Stimulated activated naive CD8-positive, alpha-beta T cell treated with anti-CD3 and anti-CD28 coated beads, Interleukin-15, Interleukin-2, amounts not matched to agents 100 ng/mL and 50 ng/mL, for 24 hours (primary cell): Measurements from ENCODE around the gene CYB5A.
"Not testable (repeated sequence)": the region's sequence is repeated elsewhere in the genome, so short reads cannot be mapped to it uniquely, and the experiment has no call there.

Experiments used
- H3K27ac Mint-ChIP-seq: one replicate; pipeline ENCODE4 v1.8.0; 2021; ENCODE audit warnings: mild to moderate bottlenecking, mixed read lengths
- H3K27me3 Mint-ChIP-seq: one replicate; pipeline ENCODE4 v1.8.0; 2021; ENCODE audit warnings: mixed read lengths
- H3K36me3 Mint-ChIP-seq: one replicate; pipeline ENCODE4 v1.8.0; 2021; ENCODE audit warnings: low read depth, mixed read lengths
- H3K4me1 Mint-ChIP-seq: one replicate; pipeline ENCODE4 v1.8.0; 2021; ENCODE audit warnings: low read depth, mixed read lengths
- H3K4me3 Mint-ChIP-seq: one replicate; pipeline ENCODE4 v1.8.0; 2021; ENCODE audit warnings: mild to moderate bottlenecking, mixed read lengths
- H3K9me3 Mint-ChIP-seq: one replicate; pipeline ENCODE4 v1.8.0; 2021; ENCODE audit warnings: mixed read lengths

Gene CYB5A

GRCh38 chr18:74286856-74287255, 4.9 kb downstream of the CYB5A start:
- H3K4me1 Mint-ChIP-seq = peaks cover 35% of the 10 kb centered on the region
- H3K9me3 Mint-ChIP-seq = no peaks in the 10 kb centered on the region
- no peaks in the 10 kb centered on the region for H3K27me3 Mint-ChIP-seq
- H3K36me3 Mint-ChIP-seq = peaks cover 10% of the 10 kb centered on the region
- no peak overlapping the region for H3K4me3 Mint-ChIP-seq
- no peak overlapping the region for H3K27ac Mint-ChIP-seq

GRCh38 chr18:74286106-74286855, 5.5 kb downstream of the CYB5A start:
- no peak overlapping the region for H3K27ac Mint-ChIP-seq
- no peak overlapping the region for H3K4me3 Mint-ChIP-seq
- H3K27me3 Mint-ChIP-seq = no peaks in the 10 kb centered on the region
- H3K9me3 Mint-ChIP-seq = no peaks in the 10 kb centered on the region
- peaks cover 37% of the 10 kb centered on the region for H3K4me1 Mint-ChIP-seq
- H3K36me3 Mint-ChIP-seq = peaks cover 13% of the 10 kb centered on the region

- H3K27me3 Mint-ChIP-seq, H3K27ac Mint-ChIP-seq, H3K4me3 Mint-ChIP-seq, H3K9me3 Mint-ChIP-seq: not testable (repeated sequence)
- peaks cover 38% of the 10 kb centered on the region for H3K4me1 Mint-ChIP-seq
- peaks cover 14% of the 10 kb centered on the region for H3K36me3 Mint-ChIP-seq
These were observed 6.2 kb downstream of the CYB5A start for GRCh38 chr18:74285583-74285982.

DNA sequence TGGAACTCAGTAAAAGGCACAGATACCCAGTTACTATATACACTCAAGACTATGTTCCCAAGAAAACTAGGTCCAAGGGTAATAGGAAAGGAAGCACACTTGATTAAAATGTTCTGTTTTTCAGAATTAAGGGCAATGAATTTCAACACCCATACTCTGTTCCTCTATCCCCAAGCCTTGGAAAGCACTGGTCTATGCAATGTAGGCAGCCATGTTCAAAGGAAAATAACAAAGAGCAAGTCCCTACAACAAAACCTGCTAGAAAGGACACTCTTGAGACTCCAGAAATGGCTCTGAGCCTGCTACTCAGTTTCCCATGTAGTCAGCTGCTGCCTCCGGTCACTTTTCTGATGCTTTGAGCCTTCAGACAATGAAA, 6.8 kb downstream of the CYB5A start:
- Mint-ChIP-seq H3K27me3 (no peaks in the 10 kb centered on the region), H3K36me3 (peaks cover 14% of the 10 kb centered on the region), H3K27ac (no peak overlapping the region), H3K4me3 (no peak overlapping the region), H3K4me1 (peaks cover 38% of the 10 kb centered on the region), H3K9me3 (no peaks in the 10 kb centered on the region)

GRCh38 chr18:74284191-74284979, 7.4 kb downstream of the CYB5A start:
- Mint-ChIP-seq H3K36me3 (peaks cover 14% of the 10 kb centered on the region), H3K27me3 (no peaks in the 10 kb centered on the region), H3K4me1 (peaks cover 38% of the 10 kb centered on the region), H3K9me3 (no peaks in the 10 kb centered on the region), H3K27ac (no peak overlapping the region), H3K4me3 (no peak overlapping the region)

- H3K4me3 Mint-ChIP-seq = no peak overlapping the region
- no peaks in the 10 kb centered on the region for H3K9me3 Mint-ChIP-seq
- H3K36me3 Mint-ChIP-seq = peaks cover 10% of the 10 kb centered on the region
- peaks cover 38% of the 10 kb centered on the region for H3K4me1 Mint-ChIP-seq
- no peaks in the 10 kb centered on the region for H3K27me3 Mint-ChIP-seq
- no peak overlapping the region for H3K27ac Mint-ChIP-seq
These were observed 8.1 kb downstream of the CYB5A start for GRCh38 chr18:74283646-74284045.

DNA sequence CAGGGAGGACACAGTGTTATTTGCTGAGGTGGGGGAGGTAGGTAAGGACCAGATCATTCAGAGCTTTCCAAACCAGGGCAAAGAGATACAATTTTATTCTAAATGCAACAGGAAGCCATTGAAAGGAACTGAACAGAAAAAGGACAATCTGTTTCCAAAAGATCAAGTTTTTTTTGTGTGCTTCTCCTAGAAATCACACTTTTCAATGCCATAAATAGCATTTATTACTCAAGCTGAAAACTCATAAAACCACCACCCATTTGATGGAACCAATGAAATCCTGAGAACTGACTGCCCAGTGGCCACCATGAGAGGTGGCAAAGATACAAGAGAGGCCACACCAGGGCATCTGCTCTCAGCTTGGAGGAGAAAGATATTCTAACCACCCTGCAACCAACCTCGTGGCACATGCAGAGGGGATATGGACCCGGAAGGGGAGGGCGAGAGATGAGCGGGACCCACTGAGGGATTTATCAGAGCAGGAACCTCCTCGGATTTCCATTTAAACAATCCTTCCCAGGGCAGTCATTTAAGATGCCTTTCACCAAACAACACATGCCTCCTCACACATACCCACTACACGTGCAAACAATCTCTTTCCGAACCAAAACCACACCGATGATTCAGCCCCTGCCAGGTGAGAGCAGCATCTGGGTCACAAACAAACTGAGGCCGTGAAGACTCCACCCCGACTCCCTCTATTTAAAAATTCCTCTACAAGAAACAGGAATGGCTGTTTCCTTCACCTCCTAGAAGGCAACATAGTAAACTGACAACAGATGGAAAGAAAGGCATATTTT, 8.8 kb downstream of the CYB5A start:
- peaks cover 10% of the 10 kb centered on the region for H3K36me3 Mint-ChIP-seq
- H3K4me1 Mint-ChIP-seq = peaks cover 32% of the 10 kb centered on the region
- H3K4me3 Mint-ChIP-seq = no peak overlapping the region
- no peaks in the 10 kb centered on the region for H3K9me3 Mint-ChIP-seq
- peak overlapping the region; percentile 47 for H3K27ac Mint-ChIP-seq
- no peaks in the 10 kb centered on the region for H3K27me3 Mint-ChIP-seq

DNA sequence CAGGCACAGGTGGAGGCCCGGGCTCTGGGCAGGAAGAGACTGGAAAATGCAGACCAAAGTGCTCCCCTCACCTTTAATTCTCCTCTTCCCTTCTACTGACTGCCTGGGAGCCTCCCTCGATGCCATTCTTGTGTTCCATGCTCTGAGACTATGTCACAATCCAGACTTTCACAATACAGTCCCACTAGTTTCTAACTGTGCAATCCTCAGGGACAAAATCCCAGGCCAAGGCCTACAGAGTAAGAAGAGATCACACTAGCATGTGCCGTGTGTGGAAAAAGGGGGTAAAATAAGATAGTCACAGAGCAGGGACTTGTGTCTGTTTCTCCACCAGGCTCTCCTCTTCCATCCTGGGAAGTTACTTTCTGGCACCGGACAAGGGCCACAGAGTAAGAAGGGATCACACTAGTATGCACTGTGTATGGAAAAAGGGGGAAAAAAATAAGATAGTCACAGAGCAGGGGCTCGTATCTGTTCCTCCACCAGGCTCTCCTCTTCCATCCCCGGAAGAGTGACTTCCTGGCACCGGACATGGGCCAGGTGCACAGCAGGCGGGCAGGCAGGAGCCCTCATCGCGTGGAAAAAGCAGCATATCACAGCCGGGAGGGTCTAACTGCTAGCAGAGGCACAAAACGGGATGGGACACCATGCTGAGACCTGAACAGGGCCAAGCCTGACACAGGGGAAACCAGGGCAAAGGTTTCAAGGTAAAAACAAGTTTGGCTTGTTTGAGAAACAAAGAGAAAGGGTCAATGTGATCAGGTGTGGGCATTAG, 9.6 kb downstream of the CYB5A start:
- Mint-ChIP-seq H3K4me3 (no peak overlapping the region), H3K4me1 (peaks cover 27% of the 10 kb centered on the region), H3K27ac (peak overlapping the region; percentile 47), H3K27me3 (no peaks in the 10 kb centered on the region), H3K36me3 (peaks cover 10% of the 10 kb centered on the region), H3K9me3 (no peaks in the 10 kb centered on the region)

- H3K36me3 Mint-ChIP-seq = peaks cover 10% of the 10 kb centered on the region
- no peaks in the 10 kb centered on the region for H3K9me3 Mint-ChIP-seq
- H3K4me1 Mint-ChIP-seq = peaks cover 27% of the 10 kb centered on the region
- H3K4me3 Mint-ChIP-seq = no peak overlapping the region
- peak overlapping the region; percentile 24 for H3K27ac Mint-ChIP-seq
- H3K27me3 Mint-ChIP-seq = no peaks in the 10 kb centered on the region
These were observed 10.5 kb downstream of the CYB5A start for GRCh38 chr18:74281011-74281979.

DNA sequence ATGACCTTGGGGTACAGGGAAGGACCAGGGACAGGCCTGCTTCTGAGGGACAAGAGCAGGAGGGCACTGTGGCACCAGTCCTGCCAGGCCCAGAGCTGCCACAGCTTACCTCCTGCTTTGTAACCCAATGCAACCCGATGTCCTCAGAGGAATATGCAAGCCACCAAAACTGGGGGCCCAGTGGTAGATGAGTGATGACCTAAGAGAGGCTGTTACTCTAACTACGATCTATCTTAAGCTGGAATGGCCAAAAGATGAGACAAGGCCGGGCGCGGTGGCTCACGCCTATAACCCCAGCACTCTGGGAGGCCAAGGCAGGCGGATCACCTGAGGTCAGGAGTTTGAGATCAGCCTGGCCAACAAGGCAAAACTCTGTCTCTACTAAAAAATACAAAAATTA, 12.8 kb downstream of the CYB5A start:
- H3K4me3 Mint-ChIP-seq = no peak overlapping the region
- H3K27me3 Mint-ChIP-seq = no peaks in the 10 kb centered on the region
- H3K9me3 Mint-ChIP-seq = no peaks in the 10 kb centered on the region
- H3K36me3 Mint-ChIP-seq = peaks cover 10% of the 10 kb centered on the region
- no peak overlapping the region for H3K27ac Mint-ChIP-seq
- peaks cover 27% of the 10 kb centered on the region for H3K4me1 Mint-ChIP-seq

DNA sequence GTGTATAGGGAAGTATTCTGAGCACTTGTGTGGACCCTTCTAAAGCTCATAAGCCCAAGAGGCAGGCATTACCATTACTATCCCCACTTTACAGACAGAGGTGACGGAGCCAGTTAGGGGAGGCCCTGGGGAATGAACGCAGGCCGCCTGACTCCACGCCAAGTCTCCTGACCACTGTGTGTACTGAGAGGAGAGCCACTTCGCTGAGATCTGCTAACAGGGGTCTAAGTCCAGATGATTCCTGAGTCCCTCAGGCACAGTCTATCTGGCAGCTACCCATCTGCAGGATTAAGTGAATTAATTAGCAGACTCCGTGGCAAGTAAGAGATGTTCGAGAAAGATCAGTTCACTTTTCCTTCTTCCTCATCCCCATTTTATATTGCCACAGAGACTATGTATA, 13.7 kb downstream of the CYB5A start:
- peaks cover 21% of the 10 kb centered on the region for H3K4me1 Mint-ChIP-seq
- peaks cover 10% of the 10 kb centered on the region for H3K36me3 Mint-ChIP-seq
- H3K4me3 Mint-ChIP-seq = no peak overlapping the region
- H3K9me3 Mint-ChIP-seq = no peaks in the 10 kb centered on the region
- H3K27me3 Mint-ChIP-seq = no peaks in the 10 kb centered on the region
- H3K27ac Mint-ChIP-seq = no peak overlapping the region

DNA sequence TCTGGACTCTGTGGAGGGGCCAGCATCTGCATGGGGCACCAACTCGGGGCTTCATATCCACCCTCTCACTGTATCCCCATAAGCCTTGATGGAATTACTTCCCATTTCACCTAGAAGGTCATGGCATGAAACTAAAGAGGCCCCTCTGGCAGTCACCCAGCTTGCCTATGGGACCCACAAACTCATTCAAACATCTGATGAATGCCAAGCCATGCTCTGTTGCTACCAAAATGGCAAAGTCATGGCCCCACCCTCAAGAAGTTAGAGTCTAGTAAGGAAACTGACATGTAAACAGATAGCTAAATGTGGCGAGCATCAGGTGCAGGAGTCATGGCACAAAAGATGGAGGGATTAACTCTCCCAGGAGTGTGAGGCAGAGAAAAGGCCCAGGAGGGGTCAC, 14.5 kb downstream of the CYB5A start:
- peaks cover 10% of the 10 kb centered on the region for H3K36me3 Mint-ChIP-seq
- no peak overlapping the region for H3K4me3 Mint-ChIP-seq
- H3K4me1 Mint-ChIP-seq = peaks cover 14% of the 10 kb centered on the region
- H3K9me3 Mint-ChIP-seq = no peaks in the 10 kb centered on the region
- no peaks in the 10 kb centered on the region for H3K27me3 Mint-ChIP-seq
- H3K27ac Mint-ChIP-seq = no peak overlapping the region

DNA sequence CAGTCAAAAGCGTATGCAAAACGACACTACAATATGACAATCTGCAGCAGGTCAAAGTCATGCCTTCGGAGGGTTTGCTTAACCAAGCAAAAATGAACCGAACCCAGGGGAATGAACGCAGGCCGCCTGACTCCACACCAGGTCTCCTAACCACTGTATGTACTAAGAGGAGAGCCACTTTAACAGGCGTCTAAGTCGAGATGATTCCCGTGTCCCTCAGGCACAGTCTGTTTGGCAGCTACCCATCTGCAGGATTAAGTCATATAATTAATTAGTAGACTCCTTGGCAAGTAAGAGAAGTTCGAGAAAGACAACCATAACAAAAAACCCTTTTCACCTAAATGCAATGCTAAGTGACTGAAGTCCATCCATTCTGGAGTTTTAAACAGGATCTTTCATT, 15.2 kb downstream of the CYB5A start:
- Mint-ChIP-seq H3K4me1 (peaks cover 7% of the 10 kb centered on the region), H3K4me3 (no peak overlapping the region), H3K36me3 (peaks cover 8% of the 10 kb centered on the region), H3K9me3 (no peaks in the 10 kb centered on the region), H3K27ac (no peak overlapping the region), H3K27me3 (no peaks in the 10 kb centered on the region)
